Fibroblast of skin of right biceps (primary cell): ENCODE results near the gene MARCHF6.
A peak's percentile ranks its signal among the peaks of the same experiment; 100 is the strongest.

ENCODE experiments used
- DNase-seq: peaks from one replicate; pipeline ENCODE4 v3.0.0-alpha.2; 2013

The MARCHF6 gene

GRCh38 chr5:10377081-10377480, 23.6 kb downstream of the MARCHF6 start:
- no peak for DNase-seq

GRCh38 chr5:10381803-10382202, 28.3 kb downstream of the MARCHF6 start:
- no peak for DNase-seq

- no peak for DNase-seq
These were observed 31.0 kb downstream of the MARCHF6 start for GRCh38 chr5:10384483-10384882.

GRCh38 chr5:10387690-10388089, 34.2 kb downstream of the MARCHF6 start:
- peak; percentile 51 for DNase-seq

- no peak for DNase-seq
These were observed 37.6 kb downstream of the MARCHF6 start for GRCh38 chr5:10391130-10391529.

GRCh38 chr5:10392567-10393328, 39.3 kb downstream of the MARCHF6 start:
- DNase-seq = peak; percentile 55

GRCh38 chr5:10393491-10393890, 40.0 kb downstream of the MARCHF6 start:
- peak; percentile 41 for DNase-seq

GRCh38 chr5:10396552-10396951, 43.1 kb downstream of the MARCHF6 start:
- no peak for DNase-seq

- no peak for DNase-seq
These were observed 46.3 kb downstream of the MARCHF6 start for GRCh38 chr5:10399839-10400238.

- no peak for DNase-seq
These were observed 46.9 kb downstream of the MARCHF6 start for GRCh38 chr5:10400411-10400810.

GRCh38 chr5:10400831-10401230, 47.3 kb downstream of the MARCHF6 start:
- peak; percentile 16 for DNase-seq

- DNase-seq = no peak
These were observed 48.0 kb downstream of the MARCHF6 start for GRCh38 chr5:10401498-10401897.
